Activated CD8-positive, alpha-beta T cell treated with anti-CD3 and anti-CD28 coated beads for 36 hours (primary cell): ENCODE results near the gene SLC4A2. TPM values are rescaled to one million over a fixed set of nuclear protein-coding genes. Genes with fewer than 3 reads are reported as not detected.

Experiments
- ATAC-seq: fragments of 200-7000 bp; cut with Tn5 transposase; one replicate; pipeline ENCODE4 v1.10.0; 2021; ENCODE audit warnings: mild to moderate bottlenecking, moderate library complexity
- CTCF ChIA-PET: fragments of 350-600 bp; sonication (Branson Sonifier 250); formaldehyde crosslinking; loops from one replicate; lab custom pipeline; 2021; ENCODE audit warnings: antibody characterized with exemption; lab: Charles Lee
- POLR2A ChIA-PET: fragments of 350-600 bp; sonication (Branson Sonifier 250); formaldehyde crosslinking; loops from one replicate; lab custom pipeline; 2021; ENCODE audit warnings: antibody characterized with exemption; lab: Charles Lee
- DNase-seq: peaks from one replicate; pipeline ENCODE4 v3.0.0-alpha.2; 2020
- H3K27ac Mint-ChIP-seq: one replicate; pipeline ENCODE4 v1.8.0; 2021; ENCODE audit warnings: mild to moderate bottlenecking, mixed read lengths
- H3K27me3 Mint-ChIP-seq: one replicate; pipeline ENCODE4 v1.8.0; 2021; ENCODE audit warnings: mixed read lengths
- H3K36me3 Mint-ChIP-seq: one replicate; pipeline ENCODE4 v1.8.0; 2021; ENCODE audit warnings: low read depth, mixed read lengths
- H3K4me1 Mint-ChIP-seq: one replicate; pipeline ENCODE4 v1.8.0; 2021; ENCODE audit warnings: low read depth, mixed read lengths
- H3K4me3 Mint-ChIP-seq: one replicate; pipeline ENCODE4 v1.8.0; 2021; ENCODE audit warnings: mild to moderate bottlenecking, moderate library complexity, mixed read lengths
- H3K9me3 Mint-ChIP-seq: one replicate; pipeline ENCODE4 v1.8.0; 2021; ENCODE audit warnings: mixed read lengths
- intact Hi-C: fragments of 100-400 bp; cut with micrococcal nuclease; formaldehyde crosslinking; loops from one replicate; pipeline ENCODE4 v1.10.0; 2022
- total RNA-seq, 2 experiments: library from RNA; stranded (reverse); gene quantifications; one replicate each; pipeline ENCODE4 v1.2.3, GENCODE V29; 2021
- TF ChIP-seq, protein P1 (sequence below): fragments of 200-600 bp; IDR thresholded peaks from one replicate; pipeline ENCODE4 v1.8.0; 2022; ENCODE audit warnings: antibody characterized with exemption, mild to moderate bottlenecking

The SLC4A2 gene
- total RNA-seq, 2 experiments from 2014 or later, result 42.7 to 46.1 TPM

DNA sequence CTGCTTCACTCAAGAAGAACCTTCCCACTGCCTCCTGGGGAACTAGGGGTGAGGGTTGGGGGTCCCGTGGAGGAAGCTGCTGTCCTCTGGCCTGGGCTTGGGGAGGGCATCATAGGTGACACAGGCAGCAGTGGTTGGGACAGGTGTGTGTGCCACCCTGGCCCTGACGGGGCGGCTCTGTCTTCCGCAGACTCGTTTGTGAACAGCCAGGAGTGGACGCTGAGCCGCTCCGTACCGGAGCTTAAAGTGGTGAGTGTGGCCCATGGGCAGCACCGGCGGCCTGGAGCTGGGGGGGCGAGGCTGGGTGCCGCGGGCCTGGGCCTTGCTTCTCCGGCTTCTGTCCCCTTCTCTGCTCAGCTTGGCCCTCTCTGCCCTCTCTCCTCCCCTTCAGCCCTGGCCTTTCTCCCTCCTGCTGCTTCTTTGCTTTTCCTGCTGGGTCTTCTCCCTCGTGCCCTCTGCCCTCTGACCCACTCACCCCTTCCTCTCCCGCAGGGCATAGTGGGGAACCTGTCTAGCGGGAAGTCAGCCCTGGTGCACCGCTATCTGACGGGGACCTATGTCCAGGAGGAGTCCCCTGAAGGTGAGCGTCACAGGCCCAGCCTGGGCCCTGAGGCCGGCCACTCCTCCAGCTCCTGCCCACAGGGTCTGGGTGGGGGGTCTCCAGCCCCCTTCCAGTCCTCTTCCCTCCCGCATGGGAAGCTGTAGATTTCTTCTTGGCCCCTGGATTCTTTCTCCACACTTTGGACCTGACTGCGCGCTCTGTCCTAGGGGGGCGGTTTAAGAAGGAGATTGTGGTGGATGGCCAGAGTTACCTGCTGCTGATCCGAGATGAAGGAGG lies 57.4 kb downstream of the SLC4A2 start:
- Mint-ChIP-seq H3K9me3 (no peaks in the 10 kb centered on the region), H3K36me3 (no peaks in the 10 kb centered on the region), H3K27me3 (peaks cover 17% of the 10 kb centered on the region), H3K27ac (peak overlapping the region; percentile 73), H3K4me3 (peak overlapping the region; percentile 57), H3K4me1 (peaks cover 11% of the 10 kb centered on the region)
- DNase-seq (no peak), ATAC-seq (no peak)
- POLR2A ChIA-PET, result no interaction called here
- CTCF ChIA-PET, result interaction anchor here (0.9 to 1.6 kb wide), 3 partner anchors 7 to 188 kb away, joined by 3 to 11 read pairs (median 3); partner anchors contain the start of gene ABCB8
- TF ChIP-seq, protein P1, sequence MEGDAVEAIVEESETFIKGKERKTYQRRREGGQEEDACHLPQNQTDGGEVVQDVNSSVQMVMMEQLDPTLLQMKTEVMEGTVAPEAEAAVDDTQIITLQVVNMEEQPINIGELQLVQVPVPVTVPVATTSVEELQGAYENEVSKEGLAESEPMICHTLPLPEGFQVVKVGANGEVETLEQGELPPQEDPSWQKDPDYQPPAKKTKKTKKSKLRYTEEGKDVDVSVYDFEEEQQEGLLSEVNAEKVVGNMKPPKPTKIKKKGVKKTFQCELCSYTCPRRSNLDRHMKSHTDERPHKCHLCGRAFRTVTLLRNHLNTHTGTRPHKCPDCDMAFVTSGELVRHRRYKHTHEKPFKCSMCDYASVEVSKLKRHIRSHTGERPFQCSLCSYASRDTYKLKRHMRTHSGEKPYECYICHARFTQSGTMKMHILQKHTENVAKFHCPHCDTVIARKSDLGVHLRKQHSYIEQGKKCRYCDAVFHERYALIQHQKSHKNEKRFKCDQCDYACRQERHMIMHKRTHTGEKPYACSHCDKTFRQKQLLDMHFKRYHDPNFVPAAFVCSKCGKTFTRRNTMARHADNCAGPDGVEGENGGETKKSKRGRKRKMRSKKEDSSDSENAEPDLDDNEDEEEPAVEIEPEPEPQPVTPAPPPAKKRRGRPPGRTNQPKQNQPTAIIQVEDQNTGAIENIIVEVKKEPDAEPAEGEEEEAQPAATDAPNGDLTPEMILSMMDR, result no peak
- intact Hi-C loops, result loop anchor here (10.0 kb wide), 1 partner anchor 188 kb away; no protein-coding TSS in a partner anchor

DNA sequence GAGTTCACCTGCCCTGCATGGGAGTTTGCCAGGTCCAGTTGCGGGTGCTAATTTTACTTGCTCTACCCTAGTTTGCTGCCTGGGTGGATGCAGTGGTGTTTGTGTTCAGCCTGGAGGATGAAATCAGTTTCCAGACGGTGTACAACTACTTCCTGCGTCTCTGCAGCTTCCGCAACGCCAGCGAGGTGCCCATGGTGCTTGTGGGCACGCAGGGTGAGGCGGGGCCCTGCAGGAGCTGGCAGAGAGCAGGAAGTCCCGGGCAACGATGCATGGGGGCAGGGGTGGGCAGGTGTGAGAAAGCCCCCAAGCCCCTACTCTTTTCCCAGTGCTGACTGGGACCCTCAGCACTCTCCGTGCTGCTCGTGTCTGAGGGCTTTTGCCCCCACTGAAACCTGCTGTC lies 58.2 kb downstream of the SLC4A2 start:
- Mint-ChIP-seq H3K9me3 (no peaks in the 10 kb centered on the region), H3K27ac (peak overlapping the region; percentile 73), H3K4me1 (peaks cover 11% of the 10 kb centered on the region), H3K36me3 (no peaks in the 10 kb centered on the region), H3K27me3 (peaks cover 17% of the 10 kb centered on the region), H3K4me3 (peak overlapping the region; percentile 57)
- TF ChIP-seq, protein P1, result no peak
- ChIA-PET POLR2A (no interaction called here), CTCF (interaction anchor here (0.9 to 1.1 kb wide), 2 partner anchors 89 to 187 kb away, joined by 3 read pairs; partner anchors contain the start of gene ABCB8)
- intact Hi-C loops, result loop anchor here (10.0 kb wide), 1 partner anchor 187 kb away; no protein-coding TSS in a partner anchor
- peak; percentile 56 for ATAC-seq
- peak; percentile 46 for DNase-seq

DNA sequence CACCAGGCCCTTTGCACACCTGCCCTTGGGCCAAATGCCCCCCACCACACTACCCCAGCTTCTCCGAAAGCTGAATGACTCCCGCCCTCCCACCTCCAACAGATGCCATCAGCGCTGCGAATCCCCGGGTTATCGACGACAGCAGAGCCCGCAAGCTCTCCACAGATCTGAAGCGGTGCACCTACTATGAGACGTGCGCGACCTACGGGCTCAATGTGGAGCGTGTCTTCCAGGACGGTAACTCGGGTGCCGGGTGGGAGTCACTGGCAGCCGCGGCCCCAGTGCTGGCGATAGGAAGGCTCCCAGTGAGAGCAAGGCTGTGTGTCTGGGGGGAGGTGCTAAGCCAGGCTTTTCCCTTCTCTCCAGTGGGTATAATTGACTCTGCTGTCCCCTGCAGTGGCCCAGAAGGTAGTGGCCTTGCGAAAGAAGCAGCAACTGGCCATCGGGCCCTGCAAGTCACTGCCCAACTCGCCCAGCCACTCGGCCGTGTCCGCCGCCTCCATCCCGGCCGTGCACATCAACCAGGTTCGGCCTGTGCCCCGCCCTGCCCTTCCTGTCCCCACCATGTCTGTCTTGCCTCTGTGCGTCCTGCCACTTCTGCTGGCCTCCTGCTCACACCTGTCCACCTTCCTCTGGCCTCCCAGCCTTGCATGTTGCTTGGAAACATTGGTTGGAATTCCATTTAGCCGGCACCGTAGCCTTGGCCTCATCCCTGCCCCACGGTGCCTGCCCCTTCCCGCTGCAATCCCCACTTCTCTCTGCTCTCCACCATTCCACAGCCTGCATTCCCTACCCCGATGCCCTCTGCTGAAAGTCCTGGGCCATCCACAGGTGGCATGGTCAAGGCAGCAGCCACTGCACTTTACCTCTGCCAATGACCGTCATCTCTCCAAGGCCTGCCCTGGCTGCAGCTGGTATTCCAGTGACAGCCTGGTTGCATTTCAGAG lies 59.0 kb downstream of the SLC4A2 start:
- DNase-seq (no peak), ATAC-seq (no peak)
- no peak overlapping the region for H3K27ac Mint-ChIP-seq
- TF ChIP-seq, protein P1, result no peak
- no peaks in the 10 kb centered on the region for H3K9me3 Mint-ChIP-seq
- intact Hi-C loops, result loop anchor here (10.0 kb wide), 1 partner anchor 186 kb away; no protein-coding TSS in a partner anchor
- no peak overlapping the region for H3K4me3 Mint-ChIP-seq
- H3K36me3 Mint-ChIP-seq, result no peaks in the 10 kb centered on the region
- peaks cover 11% of the 10 kb centered on the region for H3K4me1 Mint-ChIP-seq
- ChIA-PET POLR2A (no interaction called here), CTCF (no interaction called here)
- H3K27me3 Mint-ChIP-seq, result peaks cover 11% of the 10 kb centered on the region

DNA sequence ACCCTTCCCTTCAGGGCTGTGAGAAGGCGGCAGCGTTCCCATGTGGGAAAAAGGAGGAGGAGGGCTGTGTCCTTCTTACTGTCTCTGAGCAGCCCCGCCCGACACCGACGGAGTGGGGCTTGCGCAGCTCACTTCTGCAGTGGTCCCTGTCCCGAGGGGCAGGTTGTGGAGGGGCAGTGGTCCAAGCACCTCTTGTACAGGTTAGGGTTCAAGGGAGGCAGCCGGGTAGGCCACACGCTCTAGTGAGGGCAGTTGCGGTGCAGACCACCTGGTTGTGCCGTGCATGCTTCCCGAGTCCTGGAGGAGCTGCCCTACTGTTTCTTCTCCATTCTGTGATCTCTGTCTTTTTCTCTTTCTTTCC lies 59.6 kb downstream of the SLC4A2 start:
- ChIA-PET POLR2A (interaction anchor here (1.0 kb wide), 1 partner anchor 49 kb away, joined by 3 read pairs; no protein-coding TSS in a partner anchor), CTCF (interaction anchor here (1.2 kb wide), 1 partner anchor 9 kb away, joined by 3 read pairs; no protein-coding TSS in a partner anchor)
- intact Hi-C loops, result loop anchor here (10.0 kb wide), 1 partner anchor 186 kb away; no protein-coding TSS in a partner anchor
- no peak overlapping the region for H3K27ac Mint-ChIP-seq
- DNase-seq (no peak), ATAC-seq (no peak)
- H3K27me3 Mint-ChIP-seq, result peaks cover 4% of the 10 kb centered on the region
- H3K4me1 Mint-ChIP-seq, result peaks cover 11% of the 10 kb centered on the region
- H3K9me3 Mint-ChIP-seq, result no peaks in the 10 kb centered on the region
- peaks cover 4% of the 10 kb centered on the region for H3K36me3 Mint-ChIP-seq
- H3K4me3 Mint-ChIP-seq, result no peak overlapping the region
- TF ChIP-seq, protein P1, result no peak
